ENCODE results near the gene ANKS1A.

DNA sequence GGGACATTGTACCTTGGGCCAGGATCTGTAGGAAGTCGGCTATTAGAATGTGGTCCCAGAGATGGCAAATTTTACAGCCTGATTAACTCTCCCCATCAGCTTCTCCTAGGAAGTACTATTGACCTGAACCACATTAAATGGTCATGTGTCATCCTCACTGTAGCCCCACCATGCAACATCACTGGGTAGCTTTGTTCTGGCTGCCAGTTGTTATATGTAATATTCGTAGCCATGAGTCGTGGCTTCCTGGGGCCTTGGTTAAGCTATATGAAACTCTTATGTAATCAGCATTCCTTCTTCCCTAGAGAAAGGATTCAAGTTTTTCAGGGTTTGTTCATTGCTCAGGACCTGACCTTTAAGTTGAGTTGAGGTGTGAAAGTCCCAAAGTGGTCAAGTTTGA, 125.7 kb downstream of the ANKS1A start:
- TF ChIP-seq, protein P1, sequence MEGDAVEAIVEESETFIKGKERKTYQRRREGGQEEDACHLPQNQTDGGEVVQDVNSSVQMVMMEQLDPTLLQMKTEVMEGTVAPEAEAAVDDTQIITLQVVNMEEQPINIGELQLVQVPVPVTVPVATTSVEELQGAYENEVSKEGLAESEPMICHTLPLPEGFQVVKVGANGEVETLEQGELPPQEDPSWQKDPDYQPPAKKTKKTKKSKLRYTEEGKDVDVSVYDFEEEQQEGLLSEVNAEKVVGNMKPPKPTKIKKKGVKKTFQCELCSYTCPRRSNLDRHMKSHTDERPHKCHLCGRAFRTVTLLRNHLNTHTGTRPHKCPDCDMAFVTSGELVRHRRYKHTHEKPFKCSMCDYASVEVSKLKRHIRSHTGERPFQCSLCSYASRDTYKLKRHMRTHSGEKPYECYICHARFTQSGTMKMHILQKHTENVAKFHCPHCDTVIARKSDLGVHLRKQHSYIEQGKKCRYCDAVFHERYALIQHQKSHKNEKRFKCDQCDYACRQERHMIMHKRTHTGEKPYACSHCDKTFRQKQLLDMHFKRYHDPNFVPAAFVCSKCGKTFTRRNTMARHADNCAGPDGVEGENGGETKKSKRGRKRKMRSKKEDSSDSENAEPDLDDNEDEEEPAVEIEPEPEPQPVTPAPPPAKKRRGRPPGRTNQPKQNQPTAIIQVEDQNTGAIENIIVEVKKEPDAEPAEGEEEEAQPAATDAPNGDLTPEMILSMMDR (IDR thresholded peaks at IDR 0.05; ENCODE audit: low read length), result no peak
- TF ChIP-seq EZH2phosphoT487 (IDR thresholded peaks at IDR 0.05; ENCODE audit: low read length) (no peak), EZH2 (optimal IDR thresholded peaks at IDR 0.05; ENCODE audit: low read depth, low read length) (no peak)

All from MM.1S (cell line).